Naive thymus-derived CD8-positive, alpha-beta T cell (primary cell): Measurements from ENCODE around the gene RCOR2. TPM values are rescaled to one million over a fixed set of nuclear protein-coding genes. Genes with fewer than 3 reads are reported as not detected.

ENCODE experiments used
- ATAC-seq, 2 donors: fragments of 150-1000 bp; cut with Tn5 transposase in 1 of 2; sonication (Bioruptor Pico), chemical (Tn5 transposase) in 1 of 2; 1 replicate in 1 of 2; 2 replicates in 1 of 2; pipeline ENCODE4 v1.10.0; 2021; ENCODE audit warnings: mild to moderate bottlenecking in 2 of 2, moderate library complexity in 2 of 2
- POLR2A ChIA-PET: fragments of 350-600 bp; sonication (Branson Sonifier 250); formaldehyde crosslinking; loops from one replicate; lab custom pipeline; 2021; ENCODE audit warnings: antibody characterized with exemption; lab: Charles Lee
- DNase-seq, 10 donors: peaks; one replicate each; pipeline versions ENCODE4 v3.0.0 to v3.0.0-alpha.2; 2020 to 2022
- H3K27ac Mint-ChIP-seq, 10 donors: one replicate each; pipeline ENCODE4 v1.8.0; 2020 to 2022; ENCODE audit warnings: mild to moderate bottlenecking in 10 of 10, mixed read lengths in 10 of 10, moderate library complexity in 4 of 10, inconsistent platforms in 1 of 10
- H3K27me3 Mint-ChIP-seq, 5 donors: one replicate each; pipeline ENCODE4 v1.8.0; 2021 to 2022; ENCODE audit warnings: mixed read lengths in 5 of 5
- H3K36me3 Mint-ChIP-seq, 3 donors: one replicate each; pipeline ENCODE4 v1.8.0; 2020 to 2022; ENCODE audit warnings: mixed read lengths in 3 of 3, mild to moderate bottlenecking in 2 of 3, inconsistent platforms in 1 of 3
- H3K4me1 Mint-ChIP-seq, 4 donors: one replicate each; pipeline ENCODE4 v1.8.0; 2021 to 2022; ENCODE audit warnings: mixed read lengths in 4 of 4
- H3K4me3 Mint-ChIP-seq, 10 donors: one replicate each; pipeline ENCODE4 v1.8.0; 2020 to 2022; ENCODE audit warnings: mild to moderate bottlenecking in 10 of 10, mixed read lengths in 10 of 10, moderate library complexity in 6 of 10, inconsistent platforms in 1 of 10
- H3K9me3 Mint-ChIP-seq, 9 donors: one replicate each; pipeline ENCODE4 v1.8.0; 2020 to 2022; ENCODE audit warnings: mixed read lengths in 9 of 9, mild to moderate bottlenecking in 3 of 9, inconsistent platforms in 1 of 9, moderate library complexity in 1 of 9
- polyA plus RNA-seq, 3 donors: library from polyadenylated mRNA; unstranded; fragments of 300-500 nt; fragmentation: Illumina TruSeq; gene quantifications; one replicate each; pipeline ENCODE4 v1.2.3, GENCODE V29; 2021
- total RNA-seq, 8 experiments: library from RNA in 2 of 8; stranded (reverse) in 2 of 8; gene quantifications; one replicate each; pipeline ENCODE4 v1.2.3 and lab custom pipeline; 2021 to 2026

RCOR2 gene
- total and polyA plus RNA-seq, 5 experiments from 2014 or later: 0.14 TPM; not detected in 4

GRCh38 chr11:63920126-63920938 is 3.4 kb upstream of the RCOR2 start:
- ATAC-seq (no peak), DNase-seq (no peak)
- Mint-ChIP-seq H3K9me3 (no peaks in the 10 kb centered on the region), H3K36me3 (no peaks in the 10 kb centered on the region), H3K4me1 (peaks cover 9 to 22% (median 19%) of the 10 kb centered on the region in 4 donors), H3K4me3 (peak overlapping the region in 2 of 10 donors; percentile 38 to 66), H3K27ac (peak overlapping the region in 2 of 10 donors; percentile 41 to 69), H3K27me3 (no peaks in the 10 kb centered on the region)
- POLR2A ChIA-PET: interaction anchor here (0.7 to 1.2 kb wide), 5 partner anchors 19 to 978 kb away, joined by 3 to 4 read pairs (median 3); partner anchors contain the start of gene NAA40

- Mint-ChIP-seq H3K36me3 (no peaks in the 10 kb centered on the region), H3K27me3 (no peaks in the 10 kb centered on the region), H3K27ac (peak overlapping the region in 3 of 10 donors; percentile 21 to 69 (median 41)), H3K4me1 (peaks cover 9 to 27% (median 20%) of the 10 kb centered on the region in 4 donors), H3K4me3 (peak overlapping the region in 4 of 10 donors; percentile 16 to 87 (median 52)), H3K9me3 (no peaks in the 10 kb centered on the region)
- POLR2A ChIA-PET: interaction anchor here (1.2 kb wide), 1 partner anchor 83 kb away, joined by 4 read pairs; no protein-coding TSS in a partner anchor
- no peak for DNase-seq
- peak in 1 of 2 donors; percentile 25 for ATAC-seq
Observed at GRCh38 chr11:63919267-63920125, 2.5 kb upstream of the RCOR2 start.

- Mint-ChIP-seq H3K36me3 (no peaks in the 10 kb centered on the region), H3K4me3 (peak overlapping the region; percentile 39 to 87 (median 63)), H3K27me3 (no peaks in the 10 kb centered on the region), H3K4me1 (peaks cover 9 to 27% (median 21%) of the 10 kb centered on the region in 4 donors), H3K9me3 (no peaks in the 10 kb centered on the region), H3K27ac (peak overlapping the region in 6 of 10 donors; percentile 41 to 74 (median 60))
- ATAC-seq: no peak
- no peak for DNase-seq
- POLR2A ChIA-PET: interaction anchor here (0.8 to 1.6 kb wide), 2 partner anchors 78 to 81 kb away, joined by 4 to 5 read pairs; no protein-coding TSS in a partner anchor
Observed at GRCh38 chr11:63918507-63919191, 1.7 kb upstream of the RCOR2 start.

GRCh38 chr11:63917692-63918506 is 935 bp upstream of the RCOR2 start:
- DNase-seq (peak in 4 of 10 donors; percentile 30 to 46 (median 36)), ATAC-seq (peak; percentile 46 to 47)
- Mint-ChIP-seq H3K4me3 (peak overlapping the region; percentile 73 to 88 (median 76)), H3K27ac (peak overlapping the region in 2 of 10 donors; percentile 67 to 83), H3K27me3 (no peaks in the 10 kb centered on the region), H3K36me3 (no peaks in the 10 kb centered on the region), H3K4me1 (peaks cover 9 to 27% (median 21%) of the 10 kb centered on the region in 4 donors), H3K9me3 (no peaks in the 10 kb centered on the region)
- POLR2A ChIA-PET: interaction anchor here (0.5 to 1.7 kb wide), 6 partner anchors 59 to 80 kb away, joined by 3 to 8 read pairs (median 4); partner anchors contain the start of genes MARK2 and OTUB1

GRCh38 chr11:63915961-63916836 is 765 bp downstream of the RCOR2 start:
- ATAC-seq (peak; percentile 33 to 46), DNase-seq (peak in 2 of 10 donors; percentile 24 to 31)
- H3K36me3 Mint-ChIP-seq: peaks cover 0 to 3% (median 0%) of the 10 kb centered on the region in 3 donors
- peaks cover 9 to 27% (median 21%) of the 10 kb centered on the region in 4 donors for H3K4me1 Mint-ChIP-seq
- H3K27ac Mint-ChIP-seq: peak overlapping the region in 2 of 10 donors; percentile 18 to 40
- no peaks in the 10 kb centered on the region for H3K9me3 Mint-ChIP-seq
- H3K4me3 Mint-ChIP-seq: peak overlapping the region; percentile 70 to 91 (median 81)
- POLR2A ChIA-PET: interaction anchor here (0.6 to 1.7 kb wide), 3 partner anchors 77 to 89 kb away, joined by 3 to 8 read pairs (median 7); partner anchors contain the start of gene MARK2
- H3K27me3 Mint-ChIP-seq: no peaks in the 10 kb centered on the region

GRCh38 chr11:63914896-63915691 is 1.9 kb downstream of the RCOR2 start:
- no peaks in the 10 kb centered on the region for H3K27me3 Mint-ChIP-seq
- no peaks in the 10 kb centered on the region for H3K9me3 Mint-ChIP-seq
- ATAC-seq: no peak
- H3K4me1 Mint-ChIP-seq: peaks cover 11 to 27% (median 21%) of the 10 kb centered on the region in 4 donors
- POLR2A ChIA-PET: interaction anchor here (0.6 to 1.5 kb wide), 3 partner anchors 16 to 77 kb away, joined by 3 read pairs; no protein-coding TSS in a partner anchor
- no peak for DNase-seq
- peak overlapping the region in 9 of 10 donors; percentile 15 to 87 (median 60) for H3K4me3 Mint-ChIP-seq
- H3K27ac Mint-ChIP-seq: no peak overlapping the region
- peaks cover 0 to 7% (median 0%) of the 10 kb centered on the region in 3 donors for H3K36me3 Mint-ChIP-seq

- ATAC-seq (no peak), DNase-seq (no peak)
- Mint-ChIP-seq H3K27ac (no peak overlapping the region), H3K4me3 (peak overlapping the region in 4 of 10 donors; percentile 2 to 70 (median 26)), H3K4me1 (peaks cover 11 to 27% (median 18%) of the 10 kb centered on the region in 4 donors), H3K9me3 (no peaks in the 10 kb centered on the region), H3K36me3 (peaks cover 0 to 12% (median 0%) of the 10 kb centered on the region in 3 donors), H3K27me3 (no peaks in the 10 kb centered on the region)
- POLR2A ChIA-PET: interaction anchor here (0.6 to 1.5 kb wide), 5 partner anchors 17 to 644 kb away, joined by 3 to 9 read pairs (median 3); partner anchors contain the start of gene MARK2
Observed at GRCh38 chr11:63913866-63914830, 2.8 kb downstream of the RCOR2 start.

- no peaks in the 10 kb centered on the region for H3K27me3 Mint-ChIP-seq
- no peak overlapping the region for H3K27ac Mint-ChIP-seq
- H3K9me3 Mint-ChIP-seq: no peaks in the 10 kb centered on the region
- POLR2A ChIA-PET: no interaction called here
- peaks cover 0 to 21% (median 0%) of the 10 kb centered on the region in 3 donors for H3K36me3 Mint-ChIP-seq
- DNase-seq: no peak
- peaks cover 6 to 16% (median 10%) of the 10 kb centered on the region in 4 donors for H3K4me1 Mint-ChIP-seq
- ATAC-seq: no peak
- H3K4me3 Mint-ChIP-seq: peak overlapping the region in 1 of 10 donors; percentile 48
Observed at GRCh38 chr11:63912678-63913077, 4.3 kb downstream of the RCOR2 start.

- POLR2A ChIA-PET: no interaction called here
- H3K27ac Mint-ChIP-seq: no peak overlapping the region
Observed at GRCh38 chr11:63911876-63912275, 5.1 kb downstream of the RCOR2 start.

More at GRCh38 chr11:63911876-63912275, 5.1 kb downstream of the RCOR2 start:
- peaks cover 0 to 22% (median 0%) of the 10 kb centered on the region in 3 donors for H3K36me3 Mint-ChIP-seq
- no peak overlapping the region for H3K4me3 Mint-ChIP-seq
- no peaks in the 10 kb centered on the region for H3K9me3 Mint-ChIP-seq
- peaks cover 3 to 14% (median 8%) of the 10 kb centered on the region in 4 donors for H3K4me1 Mint-ChIP-seq
- ATAC-seq: no peak
- no peaks in the 10 kb centered on the region for H3K27me3 Mint-ChIP-seq
- no peak for DNase-seq
